MCF 10A (cell line): Measurements from ENCODE around the gene LPIN3. TPM values are rescaled to one million over a fixed set of nuclear protein-coding genes. Genes with fewer than 3 reads are reported as not detected.

Experiments used
- BruUV-seq: library from RNA; stranded (reverse); fragments of 400-500 nt; replicated peaks from 2 replicates; lab custom pipeline; 2021; lab: Mats Ljungman, UMichigan
- CTCF ChIA-PET: fragments of 300-600 bp; sonication (Branson Sonifier 250); formaldehyde crosslinking; extraction: SDS; loops from one replicate; lab custom pipeline; 2021; ENCODE audit warnings: antibody characterized with exemption, inconsistent platforms; lab: Yijun Ruan, JAX
- POLR2A ChIA-PET: fragments of 300-600, 350-650 bp; sonication (Branson Sonifier 250); formaldehyde crosslinking; extraction: SDS; loops from one replicate; lab custom pipeline; 2020; ENCODE audit warnings: antibody characterized with exemption, inconsistent platforms; lab: Yijun Ruan, JAX
- DNase-seq: peaks from one replicate; pipeline ENCODE4 v3.0.0-alpha.2; 2018; ENCODE audit not compliant: unreplicated experiment
- H3K27ac Mint-ChIP-seq: one replicate; pipeline ENCODE4 v1.8.0; 2022; ENCODE audit warnings: mild to moderate bottlenecking, low read depth, mixed read lengths; ENCODE audit not compliant: unreplicated experiment
- H3K27me3 Mint-ChIP-seq: one replicate; pipeline ENCODE4 v1.8.0; 2022; ENCODE audit warnings: mixed read lengths; ENCODE audit not compliant: insufficient read depth, unreplicated experiment
- H3K36me3 Mint-ChIP-seq: one replicate; pipeline ENCODE4 v1.8.0; 2022; ENCODE audit warnings: mild to moderate bottlenecking, moderate library complexity, mixed read lengths; ENCODE audit not compliant: insufficient read depth, unreplicated experiment
- H3K4me1 Mint-ChIP-seq: one replicate; pipeline ENCODE4 v1.8.0; 2022; ENCODE audit warnings: mixed read lengths; ENCODE audit not compliant: insufficient read depth, unreplicated experiment
- H3K4me3 Mint-ChIP-seq: one replicate; pipeline ENCODE4 v1.8.0; 2022; ENCODE audit warnings: mild to moderate bottlenecking, moderate library complexity, mixed read lengths; ENCODE audit not compliant: unreplicated experiment
- H3K9me3 Mint-ChIP-seq: one replicate; pipeline ENCODE4 v1.8.0; 2022; ENCODE audit warnings: mixed read lengths; ENCODE audit not compliant: unreplicated experiment
- CTCF ChIP-seq: fragments of 200-600 bp; IDR thresholded peaks from one replicate; pipeline ENCODE4 v1.8.0; 2022; ENCODE audit warnings: antibody characterized with exemption, mild to moderate bottlenecking; ENCODE audit not compliant: unreplicated experiment
- intact Hi-C: fragments of 100-400 bp; cut with micrococcal nuclease; formaldehyde crosslinking; loops from 2 replicates; pipeline ENCODE4 v1.14.1; 2022
- total RNA-seq: library from RNA; stranded (reverse); gene quantifications from 2 replicates; pipeline ENCODE4 v1.2.3, GENCODE V29; 2022

The LPIN3 gene
- total RNA-seq, 1 experiment from 2014 or later = 16.5 TPM

GRCh38 chr20:41371371-41371770, 30.8 kb downstream of the LPIN3 start:
- intact Hi-C loops = no loop called here
- H3K36me3 Mint-ChIP-seq = no peaks in the 10 kb centered on the region
- no peak for DNase-seq
- BruUV-seq = no TSS peak
- ChIA-PET CTCF (interaction anchor here (1.1 to 1.3 kb wide), 2 partner anchors 122 to 198 kb away, joined by 3 to 4 read pairs; no protein-coding TSS in a partner anchor), POLR2A (interaction anchor here (0.7 to 1.9 kb wide), 3 partner anchors 10 to 31 kb away, joined by 5 to 6 read pairs (median 6); partner anchors contain the start of gene LPIN3)
- H3K4me3 Mint-ChIP-seq = no peak overlapping the region
- no peak overlapping the region for H3K27ac Mint-ChIP-seq
- no peak for TF ChIP-seq CTCF
- peaks cover 24% of the 10 kb centered on the region for H3K27me3 Mint-ChIP-seq
- H3K4me1 Mint-ChIP-seq = no peaks in the 10 kb centered on the region
- no peaks in the 10 kb centered on the region for H3K9me3 Mint-ChIP-seq

DNA sequence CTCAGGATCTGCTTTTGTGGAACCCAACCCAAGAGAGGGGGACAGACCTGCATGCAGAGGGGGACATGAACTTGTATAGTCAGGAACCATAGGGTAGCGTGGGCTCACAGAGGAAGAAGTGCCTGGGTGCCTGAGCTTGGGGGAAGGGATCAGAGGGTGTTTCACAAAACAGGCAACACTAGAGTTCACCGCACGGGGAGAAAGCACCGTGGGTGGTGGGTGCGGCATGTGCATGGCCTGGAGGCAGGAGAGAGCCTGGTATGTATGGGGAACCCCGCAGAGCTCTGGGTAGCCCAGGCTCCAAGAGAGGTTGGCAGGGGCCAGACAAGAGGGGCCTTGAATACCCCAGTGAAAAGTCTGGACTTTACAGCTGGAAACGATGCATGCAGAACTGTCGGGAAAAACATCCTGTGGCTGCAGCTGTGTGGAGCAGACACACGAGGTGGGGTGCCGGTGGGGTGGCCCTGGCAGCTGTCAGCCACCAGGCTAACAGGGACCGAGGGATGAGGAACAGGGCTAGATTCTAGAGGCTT, 32.7 kb downstream of the LPIN3 start:
- intact Hi-C loops = no loop called here
- no peaks in the 10 kb centered on the region for H3K36me3 Mint-ChIP-seq
- no peak for DNase-seq
- peaks cover 28% of the 10 kb centered on the region for H3K27me3 Mint-ChIP-seq
- no peaks in the 10 kb centered on the region for H3K4me1 Mint-ChIP-seq
- BruUV-seq = no TSS peak
- no peak overlapping the region for H3K27ac Mint-ChIP-seq
- CTCF ChIA-PET = interaction anchor here (0.7 kb wide), 1 partner anchor 43 kb away, joined by 4 read pairs; no protein-coding TSS in a partner anchor
- H3K4me3 Mint-ChIP-seq = no peak overlapping the region
- no peaks in the 10 kb centered on the region for H3K9me3 Mint-ChIP-seq
- POLR2A ChIA-PET = no interaction called here
- TF ChIP-seq CTCF = no peak

DNA sequence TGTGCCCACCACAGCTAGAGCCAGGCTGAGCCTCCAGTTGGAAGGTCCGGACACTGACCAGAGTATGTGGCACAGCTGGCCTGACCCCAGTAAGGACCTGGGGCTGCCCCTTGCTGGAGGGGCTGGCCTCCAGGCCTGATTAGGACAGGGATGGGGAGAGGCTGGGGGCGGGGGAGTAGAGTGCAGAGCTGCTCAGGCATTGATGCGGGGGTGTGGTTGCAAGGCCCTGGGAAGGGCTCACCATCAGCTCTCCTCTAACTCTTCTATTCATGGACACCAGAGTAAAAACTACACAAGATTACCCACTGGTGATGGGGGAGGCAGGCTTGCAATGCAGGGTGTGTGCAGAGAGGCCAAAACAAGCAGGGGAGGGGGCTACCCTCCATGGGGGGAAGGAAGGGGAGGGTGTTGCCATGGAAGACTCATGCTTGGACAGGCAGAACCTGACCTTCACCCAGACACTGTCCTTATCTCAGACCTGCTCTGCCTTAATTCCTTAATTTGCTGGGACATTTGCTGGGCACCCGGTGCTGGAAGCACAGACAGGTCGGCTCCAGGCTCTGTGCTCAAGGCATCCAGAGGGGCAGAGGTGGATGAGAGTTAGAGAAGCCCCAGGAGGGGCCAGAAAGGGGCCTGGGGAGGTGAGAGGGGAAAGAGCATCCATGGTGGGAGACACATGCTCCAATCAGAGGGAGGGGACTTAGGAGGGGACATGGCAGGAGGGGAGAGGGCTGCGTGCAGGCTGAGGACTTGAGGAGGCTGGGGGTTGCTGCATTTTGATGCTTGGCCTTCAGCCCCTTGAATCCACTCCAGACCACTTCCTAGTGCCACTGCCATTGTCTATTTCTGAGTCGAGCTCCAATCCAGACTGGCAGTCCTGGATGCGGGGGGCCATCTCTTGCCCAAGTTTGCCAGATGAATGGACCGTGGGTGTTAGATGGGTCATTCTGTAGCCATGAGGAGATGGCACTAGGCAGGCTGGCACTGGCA, 33.6 kb downstream of the LPIN3 start:
- no TSS peak for BruUV-seq
- no peak for TF ChIP-seq CTCF
- H3K4me3 Mint-ChIP-seq = no peak overlapping the region
- ChIA-PET POLR2A (no interaction called here), CTCF (interaction anchor here (0.6 to 0.8 kb wide), 3 partner anchors 34 to 1059 kb away, joined by 3 to 5 read pairs (median 4); partner anchors contain the start of gene LPIN3)
- no peak for DNase-seq
- H3K36me3 Mint-ChIP-seq = no peaks in the 10 kb centered on the region
- no peak overlapping the region for H3K27ac Mint-ChIP-seq
- no peaks in the 10 kb centered on the region for H3K4me1 Mint-ChIP-seq
- intact Hi-C loops = no loop called here
- peaks cover 33% of the 10 kb centered on the region for H3K27me3 Mint-ChIP-seq
- H3K9me3 Mint-ChIP-seq = no peaks in the 10 kb centered on the region

- no peak overlapping the region for H3K4me3 Mint-ChIP-seq
- POLR2A ChIA-PET = interaction anchor here (0.7 kb wide), 1 partner anchor 13 kb away, joined by 5 read pairs; no protein-coding TSS in a partner anchor
- H3K4me1 Mint-ChIP-seq = no peaks in the 10 kb centered on the region
- intact Hi-C loops = no loop called here
- CTCF ChIA-PET = interaction anchor here (1.1 kb wide), 1 partner anchor 35 kb away, joined by 4 read pairs; no protein-coding TSS in a partner anchor
- H3K27ac Mint-ChIP-seq = no peak overlapping the region
- TF ChIP-seq CTCF = no peak
- BruUV-seq = no TSS peak
- no peaks in the 10 kb centered on the region for H3K36me3 Mint-ChIP-seq
- peaks cover 49% of the 10 kb centered on the region for H3K27me3 Mint-ChIP-seq
- no peak for DNase-seq
- no peaks in the 10 kb centered on the region for H3K9me3 Mint-ChIP-seq
Measured at GRCh38 chr20:41375846-41376245, 35.2 kb downstream of the LPIN3 start.
